ENCODE results near the gene PCMT1.
"Not testable (repeated sequence)": the region's sequence is repeated elsewhere in the genome, so short reads cannot be mapped to it uniquely, and the experiment has no call there.

PCMT1 gene

DNA sequence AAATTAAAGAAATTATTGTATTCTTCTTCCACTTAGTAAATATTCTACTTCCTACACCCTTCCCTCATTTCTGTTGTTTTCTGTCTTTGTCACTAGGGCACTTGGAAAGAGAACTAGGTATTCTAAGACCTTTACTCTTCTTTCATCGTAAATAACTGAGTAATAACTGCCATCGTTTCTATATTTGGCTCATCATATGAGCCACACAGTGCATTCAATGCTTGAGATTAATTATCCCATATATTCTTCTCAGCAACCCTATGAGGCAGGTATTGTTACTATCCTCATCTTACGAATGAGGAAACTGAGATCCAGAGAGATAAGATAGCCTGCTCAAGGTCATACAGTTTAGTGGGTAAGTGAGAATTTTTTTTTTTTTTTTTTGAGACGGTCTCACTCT, 75.8 kb downstream of the PCMT1 start:
- H3K27me3 ChIP-seq (ENCODE audit: control insufficient read depth, insufficient read depth, low read length): no peaks in the 10 kb centered on the region
- H3K9me3 ChIP-seq (ENCODE audit: control insufficient read depth, low read depth, low read length): no peaks in the 10 kb centered on the region
- no peaks in the 10 kb centered on the region for H3K36me3 ChIP-seq (ENCODE audit: control insufficient read depth, low read depth, low read length)

DNA sequence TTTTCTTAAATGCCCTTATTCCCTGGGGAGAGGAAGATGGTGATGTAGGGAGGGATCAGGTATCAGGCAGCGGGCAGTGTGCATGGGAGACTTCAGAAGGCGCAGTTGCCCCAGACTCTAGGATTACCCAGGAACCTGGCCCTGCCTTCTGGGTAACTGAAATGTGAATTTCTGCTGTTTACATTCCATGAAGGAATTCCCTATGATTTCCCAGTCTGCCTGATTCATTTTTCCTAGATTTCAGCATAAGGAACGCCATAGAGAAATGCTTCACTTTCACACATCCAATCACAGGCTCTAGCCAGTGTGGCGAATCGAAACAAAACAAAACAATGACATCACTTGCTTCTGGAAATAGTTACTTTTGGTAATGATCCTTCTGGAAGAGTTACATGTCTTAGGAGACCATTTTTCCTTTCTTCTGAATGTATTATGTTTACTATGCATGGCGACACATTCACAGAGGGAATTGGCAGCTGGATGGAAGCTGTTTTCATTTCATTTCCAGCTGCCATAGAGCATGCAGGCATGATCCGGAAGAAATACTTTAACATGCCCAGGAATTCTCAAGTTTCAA, 81.3 kb downstream of the PCMT1 start:
- Histone ChIP-seq H3K27ac (ENCODE audit: low read length) (no peak overlapping the region), H3K9ac (ENCODE audit: low read length) (no peak overlapping the region), H3K4me1 (ENCODE audit: control insufficient read depth, low read depth, low read length) (no peaks in the 10 kb centered on the region), H3K9me3 (ENCODE audit: control insufficient read depth, low read depth, low read length) (no peaks in the 10 kb centered on the region), H3K27me3 (ENCODE audit: control insufficient read depth, insufficient read depth, low read length) (no peaks in the 10 kb centered on the region), H3K36me3 (ENCODE audit: control insufficient read depth, low read depth, low read length) (peaks cover 4% of the 10 kb centered on the region), H3K4me3 (ENCODE audit: low read length) (no peak overlapping the region)

More for the DNA sequence above, 75.8 kb downstream of the PCMT1 start:
- no peak overlapping the region for H3K4me3 ChIP-seq (ENCODE audit: low read length)
- H3K9ac ChIP-seq (ENCODE audit: low read length): no peak overlapping the region
- no peaks in the 10 kb centered on the region for H3K4me1 ChIP-seq (ENCODE audit: control insufficient read depth, low read depth, low read length)
- H3K27ac ChIP-seq (ENCODE audit: low read length): no peak overlapping the region

GRCh38 chr6:149831308-149831820, 81.8 kb downstream of the PCMT1 start:
- Histone ChIP-seq H3K4me3 (ENCODE audit: low read length) (no peak overlapping the region), H3K36me3 (ENCODE audit: control insufficient read depth, low read depth, low read length) (peaks cover 4% of the 10 kb centered on the region), H3K9ac (ENCODE audit: low read length) (no peak overlapping the region), H3K4me1 (ENCODE audit: control insufficient read depth, low read depth, low read length) (no peaks in the 10 kb centered on the region), H3K9me3 (ENCODE audit: control insufficient read depth, low read depth, low read length) (no peaks in the 10 kb centered on the region), H3K27ac (ENCODE audit: low read length) (no peak overlapping the region), H3K27me3 (ENCODE audit: control insufficient read depth, insufficient read depth, low read length) (no peaks in the 10 kb centered on the region)

- no peaks in the 10 kb centered on the region for H3K9me3 ChIP-seq (ENCODE audit: control insufficient read depth, low read depth, low read length)
- H3K4me3 ChIP-seq (ENCODE audit: low read length): no peak overlapping the region
- peaks cover 4% of the 10 kb centered on the region for H3K36me3 ChIP-seq (ENCODE audit: control insufficient read depth, low read depth, low read length)
- no peaks in the 10 kb centered on the region for H3K27me3 ChIP-seq (ENCODE audit: control insufficient read depth, insufficient read depth, low read length)
- H3K4me1 ChIP-seq (ENCODE audit: control insufficient read depth, low read depth, low read length): no peaks in the 10 kb centered on the region
- H3K9ac ChIP-seq (ENCODE audit: low read length): no peak overlapping the region
- no peak overlapping the region for H3K27ac ChIP-seq (ENCODE audit: low read length)
Measured at GRCh38 chr6:149833651-149834050, 84.1 kb downstream of the PCMT1 start.

GRCh38 chr6:149834513-149835481, 85.3 kb downstream of the PCMT1 start:
- Histone ChIP-seq H3K27me3 (ENCODE audit: control insufficient read depth, insufficient read depth, low read length) (no peaks in the 10 kb centered on the region), H3K36me3 (ENCODE audit: control insufficient read depth, low read depth, low read length) (peaks cover 4% of the 10 kb centered on the region), H3K4me1 (ENCODE audit: control insufficient read depth, low read depth, low read length) (no peaks in the 10 kb centered on the region), H3K27ac (ENCODE audit: low read length) (no peak overlapping the region), H3K9me3 (ENCODE audit: control insufficient read depth, low read depth, low read length) (no peaks in the 10 kb centered on the region), H3K4me3 (ENCODE audit: low read length) (no peak overlapping the region), H3K9ac (ENCODE audit: low read length) (no peak overlapping the region)

GRCh38 chr6:149840345-149841075, 91.0 kb downstream of the PCMT1 start:
- no peak overlapping the region for H3K4me3 ChIP-seq (ENCODE audit: low read length)
- no peak overlapping the region for H3K27ac ChIP-seq (ENCODE audit: low read length)
- H3K9me3 ChIP-seq (ENCODE audit: control insufficient read depth, low read depth, low read length): no peaks in the 10 kb centered on the region
- no peaks in the 10 kb centered on the region for H3K27me3 ChIP-seq (ENCODE audit: control insufficient read depth, insufficient read depth, low read length)
- peaks cover 4% of the 10 kb centered on the region for H3K36me3 ChIP-seq (ENCODE audit: control insufficient read depth, low read depth, low read length)
- no peaks in the 10 kb centered on the region for H3K4me1 ChIP-seq (ENCODE audit: control insufficient read depth, low read depth, low read length)
- H3K9ac ChIP-seq (ENCODE audit: low read length): no peak overlapping the region

DNA sequence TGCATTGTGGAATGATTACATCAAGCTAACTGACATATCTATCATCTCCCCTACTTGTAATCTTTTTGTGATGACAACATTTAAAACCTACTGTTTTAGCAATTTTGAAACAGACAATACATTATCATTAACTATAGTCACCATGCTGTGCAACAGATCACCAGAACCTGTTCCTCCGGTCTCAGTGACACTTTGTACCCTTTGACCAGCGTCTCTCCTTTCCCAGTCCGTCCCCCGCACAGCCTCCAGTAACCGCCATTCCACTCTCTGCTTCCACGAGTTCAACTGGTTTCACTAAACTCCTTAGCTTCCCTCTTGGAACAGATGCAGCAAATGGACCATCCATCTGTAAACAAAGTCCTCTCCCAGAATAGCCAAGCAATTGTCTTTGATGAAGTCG, 92.8 kb downstream of the PCMT1 start:
- H3K4me1 ChIP-seq (ENCODE audit: control insufficient read depth, low read depth, low read length): no peaks in the 10 kb centered on the region
- no peaks in the 10 kb centered on the region for H3K9me3 ChIP-seq (ENCODE audit: control insufficient read depth, low read depth, low read length)
- H3K27me3 ChIP-seq (ENCODE audit: control insufficient read depth, insufficient read depth, low read length): no peaks in the 10 kb centered on the region
- H3K4me3 ChIP-seq (ENCODE audit: low read length): no peak overlapping the region
- no peak overlapping the region for H3K27ac ChIP-seq (ENCODE audit: low read length)
- no peak overlapping the region for H3K9ac ChIP-seq (ENCODE audit: low read length)
- peaks cover 4% of the 10 kb centered on the region for H3K36me3 ChIP-seq (ENCODE audit: control insufficient read depth, low read depth, low read length)

GRCh38 chr6:149843051-149843633, 93.6 kb downstream of the PCMT1 start:
- H3K27ac ChIP-seq (ENCODE audit: low read length): no peak overlapping the region
- H3K36me3 ChIP-seq (ENCODE audit: control insufficient read depth, low read depth, low read length): peaks cover 4% of the 10 kb centered on the region
- no peaks in the 10 kb centered on the region for H3K4me1 ChIP-seq (ENCODE audit: control insufficient read depth, low read depth, low read length)
- H3K9ac ChIP-seq (ENCODE audit: low read length): no peak overlapping the region
- H3K27me3 ChIP-seq (ENCODE audit: control insufficient read depth, insufficient read depth, low read length): no peaks in the 10 kb centered on the region
- no peak overlapping the region for H3K4me3 ChIP-seq (ENCODE audit: low read length)
- no peaks in the 10 kb centered on the region for H3K9me3 ChIP-seq (ENCODE audit: control insufficient read depth, low read depth, low read length)

GRCh38 chr6:149844036-149844435, 94.5 kb downstream of the PCMT1 start:
- not testable (repeated sequence) for H3K9me3 ChIP-seq (ENCODE audit: control insufficient read depth, low read depth, low read length); H3K27me3 ChIP-seq (ENCODE audit: control insufficient read depth, insufficient read depth, low read length); H3K36me3 ChIP-seq (ENCODE audit: control insufficient read depth, low read depth, low read length); H3K4me3 ChIP-seq (ENCODE audit: low read length); H3K9ac ChIP-seq (ENCODE audit: low read length); H3K4me1 ChIP-seq (ENCODE audit: control insufficient read depth, low read depth, low read length); H3K27ac ChIP-seq (ENCODE audit: low read length)

DNA sequence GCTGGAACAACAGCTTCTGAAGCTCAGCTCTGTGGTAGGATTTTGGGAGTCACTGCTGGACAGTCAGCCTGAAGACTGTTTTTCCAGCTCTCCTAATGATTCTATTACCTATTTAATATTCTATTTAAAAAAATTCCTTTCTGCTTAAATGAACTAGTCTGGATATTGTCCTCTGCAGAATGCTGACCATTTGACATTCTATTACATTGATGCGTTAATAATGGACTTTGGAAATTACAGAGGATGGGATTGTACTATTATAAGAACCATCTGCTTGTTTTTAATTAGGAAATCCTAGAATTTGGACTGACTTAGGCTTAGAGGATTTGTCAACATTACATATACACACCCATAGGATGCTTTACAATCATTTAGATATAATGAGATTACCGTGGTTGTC, 94.9 kb downstream of the PCMT1 start:
- no peak overlapping the region for H3K4me3 ChIP-seq (ENCODE audit: low read length)
- no peaks in the 10 kb centered on the region for H3K27me3 ChIP-seq (ENCODE audit: control insufficient read depth, insufficient read depth, low read length)
- no peak overlapping the region for H3K27ac ChIP-seq (ENCODE audit: low read length)
- peaks cover 4% of the 10 kb centered on the region for H3K36me3 ChIP-seq (ENCODE audit: control insufficient read depth, low read depth, low read length)
- H3K9ac ChIP-seq (ENCODE audit: low read length): no peak overlapping the region
- H3K9me3 ChIP-seq (ENCODE audit: control insufficient read depth, low read depth, low read length): no peaks in the 10 kb centered on the region
- no peaks in the 10 kb centered on the region for H3K4me1 ChIP-seq (ENCODE audit: control insufficient read depth, low read depth, low read length)

GRCh38 chr6:149845549-149845948, 96.0 kb downstream of the PCMT1 start:
- Histone ChIP-seq H3K9me3 (ENCODE audit: control insufficient read depth, low read depth, low read length) (no peaks in the 10 kb centered on the region), H3K4me3 (ENCODE audit: low read length) (no peak overlapping the region), H3K27me3 (ENCODE audit: control insufficient read depth, insufficient read depth, low read length) (no peaks in the 10 kb centered on the region), H3K36me3 (ENCODE audit: control insufficient read depth, low read depth, low read length) (peaks cover 4% of the 10 kb centered on the region), H3K9ac (ENCODE audit: low read length) (no peak overlapping the region), H3K4me1 (ENCODE audit: control insufficient read depth, low read depth, low read length) (no peaks in the 10 kb centered on the region), H3K27ac (ENCODE audit: low read length) (no peak overlapping the region)
